Right ventricle myocardium inferior (tissue), 1 donor: ENCODE measurements around the gene GABBR2. TPM values are rescaled to one million over a fixed set of nuclear protein-coding genes. Genes with fewer than 3 reads are reported as not detected.
A peak's percentile ranks its signal among the peaks of the same experiment; 100 is the strongest.

Experiments
- ATAC-seq: fragments of 200-7000 bp; cut with Tn5 transposase; one replicate; pipeline ENCODE4 v1.9.1; 2020; ENCODE audit warnings: mild to moderate bottlenecking, moderate library complexity
- DNase-seq: peaks from one replicate; pipeline ENCODE4 v3.0.0; 2021; ENCODE audit errors: missing footprints
- intact Hi-C: fragments of 100-400 bp; cut with DNase I; formaldehyde crosslinking; loops from one replicate; pipeline ENCODE4 v1.11.0; 2022
- total RNA-seq: library from RNA; stranded (reverse); fragmentation: NEBNext Ultra II Directional; extraction: Animal tissue kit (Norgen Biotek cat#: 25700); gene quantifications from one replicate; pipeline ENCODE4 v1.2.1, GENCODE V29; 2021
- donor health status: DM: no; HTN: yes; CAD: no; lungs with severe emphysema.

The GABBR2 gene
- total RNA-seq, 1 donor from 2014 or later: 0.38 TPM

DNA sequence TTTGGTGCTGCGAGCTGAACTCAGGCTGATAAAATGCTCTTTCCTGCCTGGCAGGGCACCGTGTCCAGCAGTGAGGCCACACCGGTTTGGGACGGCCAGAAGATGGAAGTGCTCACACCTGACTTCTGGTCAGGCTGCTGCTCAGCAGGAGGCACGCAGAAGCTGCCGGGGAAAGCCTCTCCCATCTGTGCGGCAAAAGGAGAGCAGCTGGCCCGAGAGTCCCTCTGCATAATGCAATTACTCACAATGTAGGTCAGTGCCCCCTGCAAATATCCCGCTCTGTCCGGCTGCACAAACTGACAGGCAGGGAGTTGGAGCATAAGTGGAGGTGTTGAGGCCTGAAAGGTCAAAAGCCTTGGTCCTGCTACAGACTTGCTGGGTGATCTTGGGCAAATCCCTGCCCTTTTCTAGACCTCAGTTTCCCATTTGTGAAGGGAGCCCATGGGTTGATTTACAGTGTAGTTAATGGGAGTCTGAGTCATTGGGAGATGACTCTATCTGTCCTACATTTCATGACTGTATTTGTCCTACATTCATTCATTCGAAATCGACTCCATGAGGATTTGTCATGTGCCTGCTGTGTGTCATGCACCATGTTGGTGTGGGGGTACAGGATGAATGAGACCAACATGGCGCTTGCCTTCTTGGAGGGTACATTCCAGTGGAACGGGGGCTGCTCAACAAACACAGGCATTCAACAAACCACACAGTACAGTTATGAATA is 391.4 kb downstream of the GABBR2 start:
- DNase-seq: no peak
- intact Hi-C loops: loop anchor here (5.0 kb wide), 2 partner anchors 390 to 475 kb away; partner anchors contain the start of gene GABBR2
- no peak for ATAC-seq

- intact Hi-C loops: loop anchor here (5.0 kb wide), 2 partner anchors 391 to 476 kb away; partner anchors contain the start of gene GABBR2
- ATAC-seq: no peak
- DNase-seq: no peak
Measured at GRCh38 chr9:98316445-98317133, 392.1 kb downstream of the GABBR2 start.

GRCh38 chr9:98315551-98316060 is 393.1 kb downstream of the GABBR2 start:
- ATAC-seq (peak; percentile 79), DNase-seq (peak; percentile 78)
- intact Hi-C loops: loop anchor here (1.0 to 5.0 kb wide), 3 partner anchors 392 to 477 kb away; partner anchors contain the start of gene GABBR2

DNA sequence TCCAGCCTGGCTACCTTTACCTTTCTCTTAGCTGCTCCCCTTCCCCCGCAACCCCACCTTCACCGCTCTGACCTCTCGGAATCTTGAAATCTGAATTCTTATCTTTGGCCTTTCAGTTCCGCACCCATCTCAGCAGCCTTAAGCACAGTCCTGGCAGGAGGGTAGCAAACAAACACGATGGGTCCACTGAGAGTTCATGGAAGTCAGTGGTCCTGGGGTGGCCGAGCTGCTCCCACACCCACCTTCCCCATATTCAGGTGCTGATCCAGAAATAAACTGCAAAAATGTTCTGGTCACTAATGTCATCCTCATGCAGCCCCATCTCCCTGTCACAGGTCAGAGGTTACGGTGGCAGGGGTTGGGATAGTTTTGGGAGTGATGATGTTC is 393.7 kb downstream of the GABBR2 start:
- DNase-seq (no peak), ATAC-seq (no peak)
- intact Hi-C loops: loop anchor here (1.0 to 5.0 kb wide), 3 partner anchors 392 to 477 kb away; partner anchors contain the start of gene GABBR2

GRCh38 chr9:98314381-98315066 is 394.2 kb downstream of the GABBR2 start:
- intact Hi-C loops: loop anchor here (1.0 to 5.0 kb wide), 3 partner anchors 393 to 478 kb away; partner anchors contain the start of gene GABBR2
- ATAC-seq (no peak), DNase-seq (no peak)

DNA sequence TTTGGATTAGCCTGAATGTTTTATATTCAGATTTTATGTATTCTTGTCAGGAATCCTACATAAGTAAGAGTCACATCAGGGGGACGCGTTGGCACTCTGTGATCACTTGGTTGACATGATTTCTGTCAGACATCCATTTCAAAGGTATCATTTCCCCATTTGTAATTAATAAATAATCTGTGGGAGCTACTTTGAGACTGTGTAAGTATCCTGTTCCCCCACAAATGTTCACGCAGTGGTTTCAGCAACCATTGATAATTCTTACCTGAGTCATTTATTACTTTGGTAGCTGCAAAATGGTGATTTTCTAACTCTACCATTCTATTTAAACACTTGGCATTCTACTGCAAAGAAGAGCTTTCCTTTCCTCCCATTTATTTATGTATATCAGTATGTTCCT is 396.4 kb downstream of the GABBR2 start:
- intact Hi-C loops: no loop called here
- no peak for ATAC-seq

GRCh38 chr9:98311541-98311940 is 397.2 kb downstream of the GABBR2 start:
- no peak for ATAC-seq
- DNase-seq: no peak
- intact Hi-C loops: no loop called here

More for the DNA sequence above, 396.4 kb downstream of the GABBR2 start:
- DNase-seq: no peak

DNA sequence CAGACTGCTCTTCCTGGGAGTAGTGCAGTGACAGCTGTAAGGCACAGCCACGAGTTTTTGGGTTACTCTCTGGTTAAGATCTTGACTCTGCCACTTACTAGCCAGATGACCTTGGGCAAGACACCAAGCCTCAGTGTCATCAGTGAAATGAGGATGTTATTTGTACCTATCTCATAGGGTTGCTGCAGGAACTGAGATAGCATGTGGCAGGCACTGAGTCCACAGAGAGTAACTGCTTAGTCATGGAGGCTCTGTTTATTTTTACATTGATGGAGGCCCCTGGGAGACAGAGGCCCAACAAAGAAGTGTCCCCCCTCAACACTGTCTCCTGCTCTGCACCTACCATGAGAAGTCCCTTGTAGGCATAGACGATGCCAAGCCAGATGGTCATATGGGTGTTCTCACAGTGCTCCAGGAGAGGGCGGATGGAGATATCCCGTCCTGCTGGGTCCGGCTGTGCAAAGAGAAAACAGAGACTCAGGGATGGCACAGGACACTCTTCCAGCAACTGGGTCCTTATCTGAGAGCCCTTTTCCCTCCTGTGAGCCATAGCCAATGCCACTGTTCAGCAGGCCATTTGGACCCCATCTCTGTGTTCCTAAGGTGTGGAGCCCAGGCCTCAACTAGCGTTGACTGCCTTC is 397.9 kb downstream of the GABBR2 start:
- ATAC-seq: no peak
- intact Hi-C loops: no loop called here
- DNase-seq: no peak

DNA sequence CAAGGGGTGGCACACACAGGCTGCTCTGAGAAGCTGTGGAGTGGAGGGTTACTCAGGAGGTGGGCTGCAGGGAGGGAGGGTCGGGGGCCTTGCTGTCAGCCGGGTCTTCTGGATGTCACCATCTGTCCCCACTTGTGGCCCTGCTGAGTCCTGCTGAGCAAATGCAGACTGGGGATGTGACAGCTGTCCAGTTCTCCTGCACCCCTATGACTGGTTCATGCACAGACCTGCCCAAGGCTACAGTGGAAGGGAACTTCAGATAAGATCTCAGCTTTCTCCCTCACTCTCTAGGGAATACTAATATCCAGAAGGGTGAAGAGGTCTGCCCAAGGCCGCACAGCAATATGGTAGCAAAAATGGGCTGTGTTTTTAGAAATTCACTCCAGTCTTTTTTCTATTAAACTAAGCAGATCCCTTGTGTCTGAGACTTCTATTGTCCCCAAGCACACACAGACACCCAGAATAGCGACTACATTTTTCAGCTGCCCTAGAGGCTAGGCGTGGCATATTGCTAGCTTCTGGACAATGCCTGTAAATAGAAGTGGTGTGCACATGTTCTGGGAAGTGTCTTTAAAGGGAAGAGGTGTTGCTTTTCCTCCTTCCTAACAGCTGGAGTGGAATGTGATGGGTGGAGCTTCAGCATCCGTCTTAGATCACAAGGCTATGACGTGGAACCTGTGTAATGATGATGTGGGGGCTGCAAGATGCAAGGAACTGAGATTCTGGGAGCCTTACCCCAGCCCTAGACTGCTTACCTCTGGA is 402.2 kb downstream of the GABBR2 start:
- no peak for DNase-seq
- intact Hi-C loops: no loop called here
- ATAC-seq: no peak

- intact Hi-C loops: no loop called here
- DNase-seq (no peak), ATAC-seq (no peak)
Measured at GRCh38 chr9:98304381-98304780, 404.4 kb downstream of the GABBR2 start.

- no peak for DNase-seq
- intact Hi-C loops: no loop called here
- ATAC-seq: no peak
Measured at GRCh38 chr9:98303633-98304125, 405.1 kb downstream of the GABBR2 start.

- ATAC-seq (peak; percentile 31), DNase-seq (no peak)
- intact Hi-C loops: no loop called here
Measured at GRCh38 chr9:98302938-98303632, 405.6 kb downstream of the GABBR2 start.

DNA sequence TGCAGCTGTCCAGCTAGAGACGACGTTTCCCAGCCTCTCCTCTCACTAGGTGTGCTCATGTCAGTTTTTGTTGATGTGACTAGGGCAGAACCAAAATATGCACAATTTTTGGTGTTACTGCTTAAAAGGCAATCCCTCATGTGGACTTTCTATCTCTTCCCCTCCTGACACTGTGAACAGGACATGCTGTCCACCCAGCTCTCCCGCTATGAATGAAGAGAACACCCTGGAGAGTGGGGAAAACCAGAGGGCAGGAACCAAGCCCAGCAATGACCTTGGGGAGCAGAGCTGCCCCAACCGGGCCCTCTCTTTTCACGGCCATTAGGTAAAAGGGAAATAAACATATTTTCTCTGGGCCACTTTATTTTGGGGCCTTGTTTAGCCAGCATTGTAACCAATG is 406.6 kb downstream of the GABBR2 start:
- intact Hi-C loops: no loop called here
- DNase-seq (no peak), ATAC-seq (no peak)

DNA sequence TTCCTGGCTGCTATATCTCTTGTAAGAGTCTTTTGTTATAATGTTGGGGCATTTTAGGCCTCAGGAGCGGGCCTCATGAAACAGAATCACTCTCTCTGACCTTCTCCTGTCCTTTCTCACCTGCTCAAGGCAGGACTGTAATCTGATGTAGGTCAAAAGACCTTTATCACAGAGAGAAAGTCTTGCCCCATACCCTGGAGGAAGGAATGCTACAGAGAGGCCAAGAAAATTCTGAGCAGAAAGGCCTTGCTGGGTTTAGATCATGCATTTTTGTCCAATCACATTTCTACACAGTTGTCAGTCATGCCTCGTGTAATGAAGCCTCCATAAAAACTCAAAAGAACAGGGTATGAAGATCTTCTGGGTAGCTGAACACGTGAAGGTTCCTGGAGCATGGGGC is 408.1 kb downstream of the GABBR2 start:
- ATAC-seq (no peak), DNase-seq (no peak)
- intact Hi-C loops: no loop called here

GRCh38 chr9:98298476-98298875 is 410.3 kb downstream of the GABBR2 start:
- no peak for DNase-seq
- intact Hi-C loops: no loop called here
- no peak for ATAC-seq

DNA sequence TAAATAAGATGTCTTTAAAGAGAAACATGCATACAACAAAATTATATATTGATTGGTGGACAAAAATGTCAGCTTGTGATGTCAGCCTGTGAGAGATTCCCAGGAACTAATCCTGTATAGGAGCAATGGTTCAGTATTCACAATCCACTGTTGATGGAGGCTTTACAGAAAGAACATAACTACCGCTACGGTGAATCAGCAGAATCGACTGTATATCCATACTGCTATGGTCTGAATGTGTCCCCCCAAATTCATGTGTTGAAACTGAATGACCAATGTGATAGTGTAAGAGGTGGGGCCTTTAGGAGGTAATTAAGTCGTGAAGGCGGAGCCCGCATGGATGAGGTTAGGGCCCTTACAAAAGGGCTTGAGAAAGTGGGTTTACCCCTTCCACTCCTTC is 412.9 kb downstream of the GABBR2 start:
- ATAC-seq (no peak), DNase-seq (no peak)
- intact Hi-C loops: no loop called here

DNA sequence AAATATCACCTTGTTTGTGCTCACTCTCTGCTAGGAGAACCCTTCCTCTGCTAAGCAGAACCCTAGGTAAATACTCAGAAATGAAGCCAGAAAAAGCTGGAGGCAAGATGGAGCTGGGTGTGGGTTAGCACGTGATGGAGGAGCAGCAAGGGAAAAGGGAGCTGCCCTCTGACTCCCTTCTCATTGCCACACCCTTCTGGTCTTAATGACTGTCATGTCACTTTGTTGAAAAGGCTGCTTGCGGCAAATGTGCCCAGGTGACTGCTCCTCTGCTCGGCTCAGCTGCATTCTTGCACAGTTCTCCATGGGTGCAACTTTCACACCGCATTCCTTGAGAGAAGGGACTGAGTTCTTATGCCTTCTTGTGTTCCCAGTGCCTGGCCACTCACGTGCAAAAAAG is 416.9 kb downstream of the GABBR2 start:
- DNase-seq (no peak), ATAC-seq (no peak)
- intact Hi-C loops: no loop called here
